HepG2 (cell line): ENCODE data around the gene OR2F2. TPM values are rescaled to one million over a fixed set of nuclear protein-coding genes. Genes with fewer than 3 reads are reported as not detected.
A peak's percentile ranks its signal among the peaks of the same experiment; 100 is the strongest.

Experiments
- ETV6 ChIP-seq: sonication (generic); formaldehyde crosslinking; conservative IDR thresholded peaks from 2 replicates; pipeline ENCODE4 v1.4.0; 2020; ENCODE audit warnings: missing genetic modification reagents
- HOXA5 ChIP-seq: sonication (generic); formaldehyde crosslinking; IDR thresholded peaks from 2 replicates; pipeline ENCODE4 v1.4.0; 2020; ENCODE audit warnings: missing genetic modification reagents
- MAFK ChIP-seq, 2 experiments: IDR thresholded peaks in 1 of 2; conservative IDR thresholded peaks in 1 of 2; 2 replicates each; pipeline ENCODE4 v1.6.1; 2011; ENCODE audit warnings: improper control_type of control experiment in 2 of 2, low read length in 2 of 2
- NFKBIZ ChIP-seq: IDR thresholded peaks from 2 replicates; pipeline ENCODE4 v1.6.1; 2018; ENCODE audit warnings: missing genetic modification reagents, missing compliant biosample characterization
- NR2C2 ChIP-seq: sonication (generic); formaldehyde crosslinking; IDR thresholded peaks from 2 replicates; pipeline ENCODE4 v1.4.0; 2020; ENCODE audit warnings: missing genetic modification reagents, mild to moderate bottlenecking, moderate library complexity, borderline replicate concordance
- REL ChIP-seq: sonication (generic); formaldehyde crosslinking; conservative IDR thresholded peaks from 2 replicates; pipeline ENCODE4 v1.8.0; 2022; ENCODE audit warnings: mild to moderate bottlenecking, missing genetic modification reagents, moderate library complexity
- SIX1 ChIP-seq: sonication (generic); formaldehyde crosslinking; IDR thresholded peaks from 2 replicates; pipeline ENCODE4 v1.4.0; 2020; ENCODE audit warnings: missing genetic modification reagents, borderline replicate concordance
- TBX2 ChIP-seq: sonication (generic); formaldehyde crosslinking; IDR thresholded peaks from 2 replicates; pipeline ENCODE4 v1.5.0; 2020; ENCODE audit warnings: missing genetic modification reagents, mild to moderate bottlenecking, borderline replicate concordance
- TP53 ChIP-seq: sonication (generic); formaldehyde crosslinking; conservative IDR thresholded peaks from 2 replicates; pipeline ENCODE4 v1.4.0; 2020; ENCODE audit warnings: missing genetic modification reagents
- TSC22D2 ChIP-seq: sonication (generic); formaldehyde crosslinking; IDR thresholded peaks from 2 replicates; pipeline ENCODE4 v1.5.1; 2020; ENCODE audit warnings: missing genetic modification reagents, mild to moderate bottlenecking, borderline replicate concordance
- ZFP37 ChIP-seq: sonication (generic); formaldehyde crosslinking; IDR thresholded peaks from 2 replicates; pipeline ENCODE4 v1.4.0; 2020; ENCODE audit warnings: missing genetic modification reagents, borderline replicate concordance
- ZKSCAN8 ChIP-seq: IDR thresholded peaks from 2 replicates; pipeline ENCODE4 v1.6.1; 2016; ENCODE audit warnings: borderline replicate concordance, missing genetic modification reagents, missing compliant biosample characterization
- ZMYM4 ChIP-seq: sonication (generic); formaldehyde crosslinking; IDR thresholded peaks from 2 replicates; pipeline ENCODE4 v1.8.1; 2023; ENCODE audit warnings: mild to moderate bottlenecking, missing genetic modification reagents
- ZNF564 ChIP-seq: sonication (generic); formaldehyde crosslinking; IDR thresholded peaks from 2 replicates; pipeline ENCODE4 v1.8.1; 2023; ENCODE audit warnings: mild to moderate bottlenecking, missing genetic modification reagents
- ZNF605 ChIP-seq: sonication (generic); formaldehyde crosslinking; IDR thresholded peaks from 2 replicates; pipeline ENCODE4 v1.8.0; 2022; ENCODE audit warnings: mild to moderate bottlenecking, missing genetic modification reagents
- ZNF747 ChIP-seq: sonication (generic); formaldehyde crosslinking; IDR thresholded peaks from 2 replicates; pipeline ENCODE4 v1.8.1; 2023; ENCODE audit warnings: missing genetic modification reagents, mild to moderate bottlenecking, borderline replicate concordance
- ZNF775 ChIP-seq: sonication (generic); formaldehyde crosslinking; IDR thresholded peaks from 2 replicates; pipeline ENCODE4 v1.4.0; 2020; ENCODE audit warnings: missing genetic modification reagents, mild to moderate bottlenecking, moderate library complexity, borderline replicate concordance
- ZNF782 ChIP-seq: sonication (generic); formaldehyde crosslinking; IDR thresholded peaks from 2 replicates; pipeline ENCODE4 v1.4.0; 2020; ENCODE audit warnings: missing genetic modification reagents, mild to moderate bottlenecking, borderline replicate concordance
- ZNF891 ChIP-seq: sonication (generic); formaldehyde crosslinking; IDR thresholded peaks from 2 replicates; pipeline ENCODE4 v1.5.0; 2020; ENCODE audit warnings: mild to moderate bottlenecking, missing genetic modification reagents
- polyA plus RNA-seq, 8 experiments: library from polyadenylated mRNA; depleted of rRNA in 3 of 8; stranded (reverse) in 7 of 8; unstranded in 1 of 8; fragments of >200 nt; fragmentation: Illumina TruSeq in 4 of 8; extraction: Trizol in 4 of 8; gene quantifications; 2 replicates each; pipeline versions ENCODE4 v1.2.1 to v1.2.3, GENCODE V29; 2011 to 2016; ENCODE audit warnings: low read depth in 4 of 8, missing spikeins in 1 of 8, mixed read lengths in 1 of 8; ENCODE audit not compliant: insufficient read depth in 1 of 8
- total RNA-seq, 5 experiments: library from RNA; depleted of rRNA; stranded (reverse); fragments of >200 nt; fragmentation: Illumina TruSeq; extraction: Trizol; gene quantifications; 2 replicates each; pipeline ENCODE4 v1.2.3, GENCODE V29; 2016; ENCODE audit warnings: low read depth in 1 of 5
- TF ChIP-seq, protein P1 (sequence below): sonication (generic); formaldehyde crosslinking; IDR thresholded peaks from 2 replicates; pipeline ENCODE4 v1.4.0; 2020; ENCODE audit warnings: missing genetic modification reagents, borderline replicate concordance
- TF ChIP-seq, protein P2 (sequence below): IDR thresholded peaks from 2 replicates; pipeline ENCODE4 v1.6.1; 2016; ENCODE audit warnings: mild to moderate bottlenecking, missing biosample characterization, missing genetic modification reagents
- TF ChIP-seq, protein P3 (sequence below): sonication (generic); formaldehyde crosslinking; IDR thresholded peaks from 2 replicates; pipeline ENCODE4 v1.4.0; 2020; ENCODE audit warnings: low read depth, missing genetic modification reagents
- TF ChIP-seq, protein P4 (sequence below): sonication (generic); formaldehyde crosslinking; IDR thresholded peaks from 2 replicates; pipeline ENCODE4 v1.4.0; 2020; ENCODE audit warnings: missing genetic modification reagents

Gene OR2F2
- total and polyA plus RNA-seq, 2 of the 13 experiments (the other 11 are each of a cell fraction or from before 2014, with no cell fraction given) = 0.13 TPM; not detected in 1

DNA sequence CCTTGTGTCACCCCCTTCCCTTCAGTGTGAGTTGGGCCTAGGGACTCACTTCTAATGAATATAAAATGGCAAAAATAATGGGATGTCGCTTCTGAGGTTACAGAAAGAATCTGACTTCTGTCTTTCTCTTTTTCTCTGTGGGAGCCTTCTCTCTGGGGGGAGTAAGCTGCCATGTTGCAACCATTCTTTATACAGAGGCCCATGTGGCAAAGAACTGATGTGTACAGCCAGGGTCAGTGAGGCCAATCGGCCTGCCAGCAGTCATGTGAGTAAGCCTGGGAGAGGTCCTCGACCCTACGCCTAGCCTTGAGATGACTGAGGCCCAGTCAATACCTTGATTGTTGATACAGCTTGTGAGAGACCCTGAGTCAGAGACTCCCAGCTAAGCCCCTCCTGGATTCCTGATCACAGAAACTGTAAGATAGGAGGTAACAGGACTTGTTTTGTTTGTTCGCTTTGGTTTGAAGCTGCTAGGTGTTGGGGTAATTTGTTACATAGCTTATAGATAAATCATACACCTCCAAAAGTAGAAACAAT lies 34.7 kb upstream of the OR2F2 start (continued):
- TF ChIP-seq, protein P1, sequence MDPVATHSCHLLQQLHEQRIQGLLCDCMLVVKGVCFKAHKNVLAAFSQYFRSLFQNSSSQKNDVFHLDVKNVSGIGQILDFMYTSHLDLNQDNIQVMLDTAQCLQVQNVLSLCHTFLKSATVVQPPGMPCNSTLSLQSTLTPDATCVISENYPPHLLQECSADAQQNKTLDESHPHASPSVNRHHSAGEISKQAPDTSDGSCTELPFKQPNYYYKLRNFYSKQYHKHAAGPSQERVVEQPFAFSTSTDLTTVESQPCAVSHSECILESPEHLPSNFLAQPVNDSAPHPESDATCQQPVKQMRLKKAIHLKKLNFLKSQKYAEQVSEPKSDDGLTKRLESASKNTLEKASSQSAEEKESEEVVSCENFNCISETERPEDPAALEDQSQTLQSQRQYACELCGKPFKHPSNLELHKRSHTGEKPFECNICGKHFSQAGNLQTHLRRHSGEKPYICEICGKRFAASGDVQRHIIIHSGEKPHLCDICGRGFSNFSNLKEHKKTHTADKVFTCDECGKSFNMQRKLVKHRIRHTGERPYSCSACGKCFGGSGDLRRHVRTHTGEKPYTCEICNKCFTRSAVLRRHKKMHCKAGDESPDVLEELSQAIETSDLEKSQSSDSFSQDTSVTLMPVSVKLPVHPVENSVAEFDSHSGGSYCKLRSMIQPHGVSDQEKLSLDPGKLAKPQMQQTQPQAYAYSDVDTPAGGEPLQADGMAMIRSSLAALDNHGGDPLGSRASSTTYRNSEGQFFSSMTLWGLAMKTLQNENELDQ (CRISPR knock-in tag) = no peak
- TF ChIP-seq MAFK (conservative IDR thresholded peaks at IDR 0.05 in 1 of 2, IDR thresholded peaks at IDR 0.05 in 1 of 2; ENCODE audit: low read length in 2 of 2) (0 out of 4 replicates have a peak, but pooled peaks of 1 of the 2 experiments have one; percentile 2), NFKBIZ (CRISPR knock-in tag) (peak; percentile 73; the same call in 1 of the 2 replicates), ZNF782 (CRISPR knock-in tag) (no peak; the same call in 1 of the 2 replicates), ZFP37 (no peak), ZNF605 (CRISPR knock-in tag) (no peak), HOXA5 (no peak), ZNF891 (CRISPR knock-in tag) (no peak), ZMYM4 (peak; percentile 86), ZNF564 (CRISPR knock-in tag) (0 out of 2 replicates have a peak, but pooled peaks have one; percentile 36), SIX1 (CRISPR knock-in tag) (peak; percentile 34; the same call in 1 of the 2 replicates), TSC22D2 (CRISPR knock-in tag) (no peak), TP53 (no peak), ZNF775 (CRISPR knock-in tag) (no peak), NR2C2 (CRISPR knock-in tag) (peak; percentile 54; the same call in 1 of the 2 replicates), ZKSCAN8 (0 out of 2 replicates have a peak, but pooled peaks have one; percentile 45), ETV6 (CRISPR knock-in tag) (no peak), TBX2 (CRISPR knock-in tag) (peak; percentile 82; the same call in 1 of the 2 replicates), REL (CRISPR knock-in tag) (no peak), ZNF747 (CRISPR knock-in tag) (no peak)
- TF ChIP-seq, protein P2, sequence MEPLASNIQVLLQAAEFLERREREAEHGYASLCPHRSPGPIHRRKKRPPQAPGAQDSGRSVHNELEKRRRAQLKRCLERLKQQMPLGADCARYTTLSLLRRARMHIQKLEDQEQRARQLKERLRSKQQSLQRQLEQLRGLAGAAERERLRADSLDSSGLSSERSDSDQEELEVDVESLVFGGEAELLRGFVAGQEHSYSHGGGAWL = 0 out of 2 replicates have a peak, but pooled peaks have one; percentile 35
- TF ChIP-seq, protein P3, sequence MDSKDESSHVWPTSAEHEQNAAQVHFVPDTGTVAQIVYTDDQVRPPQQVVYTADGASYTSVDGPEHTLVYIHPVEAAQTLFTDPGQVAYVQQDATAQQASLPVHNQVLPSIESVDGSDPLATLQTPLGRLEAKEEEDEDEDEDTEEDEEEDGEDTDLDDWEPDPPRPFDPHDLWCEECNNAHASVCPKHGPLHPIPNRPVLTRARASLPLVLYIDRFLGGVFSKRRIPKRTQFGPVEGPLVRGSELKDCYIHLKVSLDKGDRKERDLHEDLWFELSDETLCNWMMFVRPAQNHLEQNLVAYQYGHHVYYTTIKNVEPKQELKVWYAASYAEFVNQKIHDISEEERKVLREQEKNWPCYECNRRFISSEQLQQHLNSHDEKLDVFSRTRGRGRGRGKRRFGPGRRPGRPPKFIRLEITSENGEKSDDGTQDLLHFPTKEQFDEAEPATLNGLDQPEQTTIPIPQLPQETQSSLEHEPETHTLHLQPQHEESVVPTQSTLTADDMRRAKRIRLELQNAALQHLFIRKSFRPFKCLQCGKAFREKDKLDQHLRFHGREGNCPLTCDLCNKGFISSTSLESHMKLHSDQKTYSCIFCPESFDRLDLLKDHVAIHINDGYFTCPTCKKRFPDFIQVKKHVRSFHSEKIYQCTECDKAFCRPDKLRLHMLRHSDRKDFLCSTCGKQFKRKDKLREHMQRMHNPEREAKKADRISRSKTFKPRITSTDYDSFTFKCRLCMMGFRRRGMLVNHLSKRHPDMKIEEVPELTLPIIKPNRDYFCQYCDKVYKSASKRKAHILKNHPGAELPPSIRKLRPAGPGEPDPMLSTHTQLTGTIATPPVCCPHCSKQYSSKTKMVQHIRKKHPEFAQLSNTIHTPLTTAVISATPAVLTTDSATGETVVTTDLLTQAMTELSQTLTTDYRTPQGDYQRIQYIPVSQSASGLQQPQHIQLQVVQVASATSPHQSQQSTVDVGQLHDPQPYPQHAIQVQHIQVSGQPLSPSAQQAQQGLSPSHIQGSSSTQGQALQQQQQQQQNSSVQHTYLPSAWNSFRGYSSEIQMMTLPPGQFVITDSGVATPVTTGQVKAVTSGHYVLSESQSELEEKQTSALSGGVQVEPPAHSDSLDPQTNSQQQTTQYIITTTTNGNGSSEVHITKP = 0 out of 2 replicates have a peak, but pooled peaks have one; percentile 33
- TF ChIP-seq, protein P4, sequence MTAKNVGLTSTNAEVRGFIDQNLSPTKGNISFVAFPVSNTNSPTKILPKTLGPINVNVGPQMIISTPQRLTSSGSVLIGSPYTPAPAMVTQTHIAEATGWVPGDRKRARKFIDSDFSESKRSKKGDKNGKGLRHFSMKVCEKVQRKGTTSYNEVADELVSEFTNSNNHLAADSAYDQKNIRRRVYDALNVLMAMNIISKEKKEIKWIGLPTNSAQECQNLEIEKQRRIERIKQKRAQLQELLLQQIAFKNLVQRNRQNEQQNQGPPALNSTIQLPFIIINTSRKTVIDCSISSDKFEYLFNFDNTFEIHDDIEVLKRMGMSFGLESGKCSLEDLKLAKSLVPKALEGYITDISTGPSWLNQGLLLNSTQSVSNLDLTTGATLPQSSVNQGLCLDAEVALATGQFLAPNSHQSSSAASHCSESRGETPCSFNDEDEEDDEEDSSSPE (CRISPR knock-in tag) = peak; percentile 45
